OCI-M2 (cell line): ENCODE measurements around the gene HAUS2.
"Not testable (repeated sequence)": the region's sequence is repeated elsewhere in the genome, so short reads cannot be mapped to it uniquely, and the experiment has no call there.

Source experiments
- DNase-seq: peaks from one replicate; lab custom pipeline; 2025; ENCODE audit not compliant: unreplicated experiment; lab: John Stamatoyannopoulos, UW

HAUS2 gene

GRCh38 chr15:42575188-42576039 is 26.8 kb downstream of the HAUS2 start, which contains the start of gene STARD9:
Gene STARD9, plus strand, starts transcription at chr15:42575606. Its CDS starts 110 bp downstream, at chr15:42575716.
- DNase-seq = peak; percentile 85

DNA sequence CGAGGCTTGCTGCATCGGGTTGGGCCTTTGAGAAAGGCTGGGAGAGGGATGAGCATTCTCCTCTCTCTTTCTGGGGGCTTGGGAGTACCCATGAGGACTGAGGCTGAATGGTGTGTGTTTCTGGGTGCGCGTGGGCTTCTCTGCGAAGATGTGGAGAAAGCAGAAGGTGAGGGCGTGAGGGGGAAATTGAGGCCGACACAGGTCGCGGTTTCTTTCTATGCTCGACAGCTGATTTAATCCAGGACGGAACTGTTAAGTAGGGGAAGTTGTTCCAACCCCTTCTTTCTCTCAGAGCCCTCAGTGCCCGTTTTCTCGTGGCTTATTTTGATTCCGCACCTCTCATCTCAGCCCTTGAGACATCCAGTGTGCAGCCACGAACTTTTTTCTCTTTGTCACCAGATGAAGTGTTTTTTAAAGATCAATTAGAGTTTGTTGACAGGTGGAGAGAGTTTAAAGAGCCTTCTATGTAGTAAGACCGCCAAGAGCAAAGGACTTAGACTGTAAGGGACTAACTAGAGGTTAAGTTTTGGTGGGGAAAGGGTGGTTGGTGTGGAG is 27.5 kb downstream of the HAUS2 start:
- DNase-seq = no peak

DNA sequence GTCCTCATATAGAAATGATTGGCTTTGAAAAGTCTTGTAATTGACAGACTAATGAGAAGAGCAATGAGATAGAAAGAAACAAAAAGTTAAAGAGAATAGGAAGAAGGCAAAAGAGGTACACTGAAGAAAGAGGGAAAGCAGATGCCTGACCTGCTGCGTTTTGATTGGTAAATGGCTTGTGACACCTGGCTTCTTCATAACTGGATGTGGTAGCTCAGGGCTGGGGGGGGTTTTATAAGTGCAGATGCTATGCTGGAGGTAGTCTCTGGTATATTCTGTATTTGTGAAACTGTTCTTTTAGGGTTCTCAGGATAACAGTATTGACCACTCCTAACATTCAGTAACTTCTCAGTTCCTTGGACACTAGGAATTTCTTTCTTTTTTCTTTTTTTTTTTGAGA is 28.1 kb downstream of the HAUS2 start:
- DNase-seq = no peak

GRCh38 chr15:42577514-42578031 is 28.9 kb downstream of the HAUS2 start:
- no peak for DNase-seq

- no peak for DNase-seq
These were observed 30.4 kb downstream of the HAUS2 start for GRCh38 chr15:42578984-42579537.

GRCh38 chr15:42581272-42581730 is 32.7 kb downstream of the HAUS2 start:
- DNase-seq = peak; percentile 36

- DNase-seq = no peak
These were observed 34.1 kb downstream of the HAUS2 start for GRCh38 chr15:42582569-42583375.

DNA sequence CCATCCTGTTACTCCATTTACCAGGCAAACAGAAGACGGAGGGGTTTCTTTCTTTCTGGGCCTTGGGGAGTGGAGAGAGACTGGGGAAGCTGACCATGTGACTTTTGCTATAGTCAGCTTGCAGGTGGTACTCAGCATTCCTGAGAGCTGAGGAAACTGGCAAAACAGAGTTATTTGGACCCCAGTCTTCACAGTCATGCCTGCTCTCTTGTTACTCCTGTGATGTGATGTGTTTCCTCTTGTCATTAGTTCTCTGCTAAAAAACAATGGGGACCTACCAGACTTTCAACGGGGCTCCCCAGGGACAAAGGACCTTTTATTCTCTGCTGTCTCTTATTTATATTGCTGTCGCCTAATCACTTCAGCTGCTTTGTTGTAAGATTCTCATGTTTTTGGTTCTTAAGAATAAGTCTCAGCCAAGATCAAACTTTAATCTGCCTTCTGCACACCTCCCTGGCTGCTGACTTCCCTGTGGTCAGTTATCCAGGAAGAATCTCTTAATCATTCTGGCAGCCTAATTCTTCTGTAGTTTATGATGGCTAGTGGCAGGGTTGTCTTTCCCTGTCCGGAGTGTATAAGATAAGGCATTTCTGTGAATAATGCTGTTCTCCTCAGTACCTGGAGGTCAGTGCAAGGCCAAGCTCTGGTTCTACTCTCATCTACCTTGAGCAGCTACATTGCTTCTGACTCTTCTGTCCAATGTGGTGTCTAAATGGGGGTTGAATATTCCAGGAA is 35.6 kb downstream of the HAUS2 start:
- DNase-seq = no peak

GRCh38 chr15:42590619-42591237 is 42.1 kb downstream of the HAUS2 start:
- DNase-seq = no peak

DNA sequence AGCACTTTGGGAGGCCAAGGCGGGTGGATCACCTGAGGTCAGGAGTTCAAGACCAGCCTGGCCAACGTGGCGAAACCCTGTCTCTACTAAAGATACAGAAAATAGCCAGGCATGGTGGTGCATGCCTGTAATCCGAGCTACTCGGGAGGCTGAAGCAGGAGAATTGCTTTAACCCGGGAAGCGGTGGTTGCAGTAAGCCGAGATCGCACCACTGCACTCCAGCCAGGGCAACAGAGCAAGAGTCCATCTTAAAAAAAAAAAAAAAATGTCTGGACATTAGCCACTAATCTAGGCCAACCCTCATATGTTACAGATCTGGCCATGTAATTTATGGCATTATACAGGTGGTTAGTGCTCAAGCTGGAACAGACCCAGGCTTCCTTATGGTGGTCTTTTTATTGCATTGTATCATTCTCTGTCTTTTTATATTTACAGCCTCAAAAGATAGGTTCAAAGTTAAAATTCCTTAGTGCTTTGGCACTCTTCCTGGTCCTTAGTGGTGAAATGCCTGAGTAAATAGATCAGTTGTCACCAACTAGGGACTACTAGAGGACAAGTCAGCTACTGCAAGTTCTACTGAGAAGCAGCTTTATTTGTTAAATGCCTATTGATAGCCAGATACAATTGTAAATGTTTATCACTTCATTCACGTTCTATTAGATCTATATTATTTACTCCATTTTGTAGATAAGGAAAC is 42.7 kb downstream of the HAUS2 start:
- no peak for DNase-seq

DNA sequence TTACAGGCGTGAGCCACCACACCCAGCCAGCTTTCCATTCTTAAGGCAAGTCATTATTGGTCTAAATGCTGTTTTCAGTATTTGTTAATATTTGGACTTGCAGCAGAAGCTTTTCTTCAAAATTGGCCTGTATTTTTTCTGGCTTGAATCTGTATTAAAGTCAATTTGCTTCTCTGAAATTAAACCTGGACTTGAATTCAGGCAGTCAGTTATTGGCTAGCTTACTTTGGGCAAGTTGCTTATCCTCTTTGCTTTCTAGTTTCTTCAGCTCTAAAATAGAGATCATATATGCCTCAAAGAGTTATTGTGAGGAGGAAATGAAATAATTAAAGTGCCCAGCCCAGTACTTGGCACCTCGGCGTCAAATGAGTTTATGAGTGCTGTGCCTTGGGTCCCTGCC is 44.1 kb downstream of the HAUS2 start:
- DNase-seq = no peak

- no peak for DNase-seq
These were observed 44.5 kb downstream of the HAUS2 start for GRCh38 chr15:42593143-42593542.

DNA sequence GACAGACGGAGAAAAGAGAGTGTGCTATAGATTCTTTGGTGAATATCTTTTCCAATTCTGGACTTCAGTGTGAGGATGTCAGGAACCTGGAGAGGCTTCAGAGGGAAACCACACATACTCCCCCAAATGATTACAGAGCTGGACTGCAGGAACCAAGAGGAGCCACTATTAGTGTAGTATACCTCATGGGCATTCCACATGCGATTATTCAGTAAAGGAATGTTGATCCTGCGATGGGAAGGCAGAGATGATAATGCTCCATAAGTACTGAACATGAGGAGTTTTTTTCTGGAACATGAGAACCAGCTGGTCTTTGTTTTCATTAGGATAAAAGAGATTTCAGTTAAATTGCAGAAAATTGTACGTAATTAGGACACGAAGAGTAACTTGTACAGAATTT is 45.5 kb downstream of the HAUS2 start:
- no peak for DNase-seq

GRCh38 chr15:42595626-42596240 is 47.1 kb downstream of the HAUS2 start:
- DNase-seq = no peak

DNA sequence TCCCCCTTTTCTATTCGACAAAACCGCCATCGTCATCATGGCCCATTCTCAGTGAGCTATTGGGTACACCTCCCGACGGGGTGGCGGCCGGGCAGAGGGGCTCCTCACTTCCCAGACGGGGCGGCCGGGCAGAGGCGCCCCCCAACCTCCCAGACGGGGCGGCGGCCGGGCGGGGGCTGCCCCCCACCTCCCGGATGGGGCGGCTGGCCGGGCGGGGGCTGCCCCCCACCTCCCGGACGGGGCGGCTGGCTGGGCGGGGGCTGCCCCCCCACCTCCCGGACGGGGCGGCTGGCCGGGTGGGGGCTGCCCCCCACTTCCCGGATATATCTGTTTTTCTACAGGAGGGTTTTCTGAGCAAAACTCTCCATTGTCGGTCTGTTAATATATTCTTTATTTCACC is 52.7 kb downstream of the HAUS2 start:
- not testable (repeated sequence) for DNase-seq

- no peak for DNase-seq
These were observed 53.9 kb downstream of the HAUS2 start for GRCh38 chr15:42602501-42602900.

DNA sequence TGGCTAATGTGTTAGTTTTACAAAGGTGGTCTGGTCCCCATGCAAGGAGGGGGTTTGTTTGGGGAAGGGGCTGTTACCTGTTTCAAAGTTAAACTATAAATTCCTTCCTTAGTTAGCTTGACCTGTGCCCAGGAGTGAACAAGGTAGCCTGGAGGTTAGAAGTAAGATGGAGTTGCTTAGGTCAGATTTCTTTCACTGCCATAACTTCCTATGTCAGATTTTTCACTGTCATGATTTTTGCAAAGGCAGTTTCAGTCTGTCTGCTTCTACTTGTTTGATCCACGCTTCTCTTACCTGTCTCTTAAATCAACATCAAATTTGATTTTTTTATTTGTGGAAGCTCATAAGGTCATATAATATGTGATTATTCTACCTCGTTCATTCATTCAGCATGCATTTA is 55.3 kb downstream of the HAUS2 start:
- no peak for DNase-seq

DNA sequence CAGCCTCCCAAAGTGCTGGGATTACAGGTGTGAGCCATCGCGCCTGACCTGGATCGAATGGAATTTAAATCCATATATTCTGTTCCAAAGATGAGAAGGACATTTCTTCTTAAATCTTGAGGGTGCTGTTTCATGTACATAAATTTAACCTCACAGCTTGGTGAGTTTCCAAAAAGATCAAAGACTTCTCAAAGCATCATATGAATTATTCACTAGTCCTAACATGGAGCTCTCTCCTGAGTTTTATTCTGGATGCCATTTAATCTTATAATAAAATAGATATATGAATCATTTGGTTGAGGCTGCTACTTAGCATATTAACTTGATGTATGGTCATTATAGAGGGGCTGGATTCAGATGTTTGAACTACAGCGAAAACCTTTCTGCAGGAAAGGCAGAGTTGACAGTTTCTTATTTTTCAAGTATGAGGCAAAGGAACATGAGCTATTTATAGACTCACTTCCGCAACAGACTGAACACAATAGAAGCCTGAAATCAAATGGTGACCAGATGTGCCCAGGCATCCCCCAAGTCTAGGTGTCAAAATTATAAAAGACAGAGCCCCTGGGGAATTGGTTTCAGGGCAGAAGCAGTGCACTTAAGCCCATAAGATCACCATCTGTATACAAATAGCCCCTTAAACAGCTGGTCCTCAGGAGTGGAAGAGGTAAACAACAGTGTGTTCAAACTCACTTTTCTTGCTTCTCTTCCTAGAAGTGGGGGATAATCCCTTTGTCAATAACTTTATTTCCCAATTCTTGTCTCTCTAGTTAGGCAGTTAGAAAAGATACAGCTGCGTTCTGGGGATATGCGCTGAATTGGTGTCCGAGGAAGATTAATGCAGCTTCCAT is 56.5 kb downstream of the HAUS2 start:
- no peak for DNase-seq
